OCI-LY1 (cell line): ENCODE data around the gene EFNA4.

Source experiments
- EZH2 ChIP-seq: fragments of 200-600 bp; sonication (generic), shearing (Covaris generic); IDR thresholded peaks from 2 replicates; pipeline ENCODE4 v1.8.0; 2017; ENCODE audit warnings: borderline replicate concordance, mixed run types, mild to moderate bottlenecking, antibody characterized with exemption, low read length, moderate library complexity, mixed read lengths
- TF ChIP-seq, protein P1 (sequence below): fragments of 200-600 bp; sonication (generic), shearing (Covaris generic); IDR thresholded peaks from 2 replicates; pipeline ENCODE4 v1.5.1; 2017; ENCODE audit warnings: mild to moderate bottlenecking, antibody characterized with exemption, low read length, moderate library complexity, mixed read lengths

DNA sequence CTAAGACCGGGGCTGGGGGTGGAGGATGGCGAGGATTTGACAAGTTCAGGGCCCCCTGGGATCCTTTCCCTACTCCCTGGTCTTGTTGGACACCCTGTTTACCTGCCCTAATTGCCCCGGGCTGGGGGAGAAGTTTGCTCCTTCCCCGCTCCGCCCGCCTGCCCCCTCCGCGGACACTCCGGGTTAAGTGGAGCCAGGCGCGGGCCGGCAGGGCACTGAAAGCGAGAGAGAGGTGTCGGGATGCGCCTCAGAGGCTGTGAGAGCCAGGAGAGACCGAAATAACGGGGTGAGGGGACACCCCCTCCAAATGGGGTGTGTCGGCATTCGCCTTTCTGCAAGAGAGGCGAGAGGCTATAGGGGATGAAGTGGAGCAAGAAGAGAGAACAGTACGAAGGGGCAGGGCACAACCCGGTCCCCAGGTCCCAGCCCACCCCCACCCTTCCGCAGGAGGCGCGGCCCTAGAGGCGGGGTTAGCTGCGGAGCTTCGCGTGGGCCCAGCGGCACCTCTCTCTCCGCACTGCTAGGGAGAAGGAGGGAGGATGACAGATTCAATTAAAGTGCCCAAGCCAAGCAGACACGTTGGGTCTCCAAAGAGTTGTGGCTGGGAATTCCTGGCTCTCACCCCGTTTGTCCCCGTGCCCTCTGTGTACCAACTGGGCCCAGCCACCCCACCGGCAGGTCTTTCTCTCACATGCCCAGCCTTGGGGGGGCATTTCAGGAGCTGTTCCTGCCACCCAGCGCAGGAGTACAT, 18.9 kb downstream of the EFNA4 start:
- TF ChIP-seq, protein P1, sequence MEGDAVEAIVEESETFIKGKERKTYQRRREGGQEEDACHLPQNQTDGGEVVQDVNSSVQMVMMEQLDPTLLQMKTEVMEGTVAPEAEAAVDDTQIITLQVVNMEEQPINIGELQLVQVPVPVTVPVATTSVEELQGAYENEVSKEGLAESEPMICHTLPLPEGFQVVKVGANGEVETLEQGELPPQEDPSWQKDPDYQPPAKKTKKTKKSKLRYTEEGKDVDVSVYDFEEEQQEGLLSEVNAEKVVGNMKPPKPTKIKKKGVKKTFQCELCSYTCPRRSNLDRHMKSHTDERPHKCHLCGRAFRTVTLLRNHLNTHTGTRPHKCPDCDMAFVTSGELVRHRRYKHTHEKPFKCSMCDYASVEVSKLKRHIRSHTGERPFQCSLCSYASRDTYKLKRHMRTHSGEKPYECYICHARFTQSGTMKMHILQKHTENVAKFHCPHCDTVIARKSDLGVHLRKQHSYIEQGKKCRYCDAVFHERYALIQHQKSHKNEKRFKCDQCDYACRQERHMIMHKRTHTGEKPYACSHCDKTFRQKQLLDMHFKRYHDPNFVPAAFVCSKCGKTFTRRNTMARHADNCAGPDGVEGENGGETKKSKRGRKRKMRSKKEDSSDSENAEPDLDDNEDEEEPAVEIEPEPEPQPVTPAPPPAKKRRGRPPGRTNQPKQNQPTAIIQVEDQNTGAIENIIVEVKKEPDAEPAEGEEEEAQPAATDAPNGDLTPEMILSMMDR, result no peak
- TF ChIP-seq EZH2, result no peak
